Mucosa of rectum (tissue), 2 donors: ENCODE data around the gene ITSN1.

Experiments used
- H3K27ac ChIP-seq, 2 donors: one replicate each; pipeline ENCODE4 v1.7.0; 2013; ENCODE audit warnings: inconsistent platforms in 2 of 2, low read depth in 2 of 2, low read length in 2 of 2
- H3K27me3 ChIP-seq, 2 donors: one replicate each; pipeline ENCODE4 v1.7.0; 2013; ENCODE audit warnings: low read length in 2 of 2; ENCODE audit not compliant: control insufficient read depth in 2 of 2, insufficient read depth in 2 of 2
- H3K36me3 ChIP-seq, 2 donors: one replicate each; pipeline ENCODE4 v1.7.0; 2013; ENCODE audit warnings: low read length in 2 of 2; ENCODE audit not compliant: control insufficient read depth in 2 of 2, insufficient read depth in 2 of 2
- H3K4me1 ChIP-seq, 2 donors: one replicate each; pipeline ENCODE4 v1.7.0; 2013; ENCODE audit warnings: low read length in 2 of 2, mild to moderate bottlenecking in 1 of 2; ENCODE audit not compliant: control insufficient read depth in 2 of 2, insufficient read depth in 2 of 2
- H3K4me3 ChIP-seq, 2 donors: one replicate each; pipeline ENCODE4 v1.7.0; 2013; ENCODE audit warnings: low read length in 2 of 2
- H3K9ac ChIP-seq, 2 donors: one replicate each; pipeline ENCODE4 v1.7.0; 2013; ENCODE audit warnings: low read length in 2 of 2, low read depth in 1 of 2, mild to moderate bottlenecking in 1 of 2
- H3K9me3 ChIP-seq, 2 donors: one replicate each; pipeline ENCODE4 v1.7.0; 2013; ENCODE audit warnings: low read length in 2 of 2; ENCODE audit not compliant: control insufficient read depth in 2 of 2
- donor health status: healthy.
- donor health status: Normal muscosa, but diverticular disease.

Gene ITSN1

GRCh38 chr21:33640697-33641351 is 1.5 kb upstream of the ITSN1 start:
- Histone ChIP-seq H3K36me3 (peaks cover 0 to 2% of the 10 kb centered on the region in 2 donors), H3K9ac (peak overlapping the region; percentile 76 to 94), H3K9me3 (no peaks in the 10 kb centered on the region), H3K27ac (peak overlapping the region; percentile 96 to 97), H3K4me1 (peaks cover 13 to 16% of the 10 kb centered on the region in 2 donors), H3K4me3 (peak overlapping the region; percentile 99), H3K27me3 (no peaks in the 10 kb centered on the region)

GRCh38 chr21:33641352-33642026 is 812 bp upstream of the ITSN1 start, which contains the start of gene CRYZL1:
CRYZL1 (minus strand) TSS chr21:33641741; CDS start chr21:33631551, 10,190 bp downstream.
- H3K27me3 ChIP-seq: no peaks in the 10 kb centered on the region
- H3K9me3 ChIP-seq: no peaks in the 10 kb centered on the region
- peak within 1 kb of the TSS; percentile 76 to 94 for H3K9ac ChIP-seq
- H3K4me3 ChIP-seq: peak within 1 kb of the TSS; percentile 99
- H3K27ac ChIP-seq: peak within 1 kb of the TSS; percentile 96 to 97
- H3K4me1 ChIP-seq: peaks cover 13 to 16% of the 10 kb centered on the region in 2 donors
- peaks cover 0 to 2% of the 10 kb centered on the region in 2 donors for H3K36me3 ChIP-seq

- Histone ChIP-seq H3K4me3 (peak overlapping the region; percentile 99), H3K36me3 (peaks cover 0 to 2% of the 10 kb centered on the region in 2 donors), H3K27me3 (no peaks in the 10 kb centered on the region), H3K9ac (peak overlapping the region; percentile 68 to 83), H3K27ac (peak overlapping the region; percentile 94 to 97), H3K4me1 (peaks cover 13 to 16% of the 10 kb centered on the region in 2 donors), H3K9me3 (no peaks in the 10 kb centered on the region)
Observed at GRCh38 chr21:33642896-33643657, 776 bp downstream of the ITSN1 start.

- Histone ChIP-seq H3K36me3 (no peaks in the 10 kb centered on the region), H3K27ac (peak overlapping the region; percentile 94 to 97), H3K9me3 (no peaks in the 10 kb centered on the region), H3K27me3 (no peaks in the 10 kb centered on the region), H3K4me3 (peak overlapping the region; percentile 99), H3K4me1 (peaks cover 13 to 16% of the 10 kb centered on the region in 2 donors), H3K9ac (peak overlapping the region; percentile 68 to 83)
Observed at GRCh38 chr21:33643658-33644311, 1.5 kb downstream of the ITSN1 start.

GRCh38 chr21:33644383-33645074 is 2.2 kb downstream of the ITSN1 start:
- Histone ChIP-seq H3K27me3 (no peaks in the 10 kb centered on the region), H3K36me3 (no peaks in the 10 kb centered on the region), H3K4me3 (peak overlapping the region in 1 of 2 donors; percentile 99), H3K9me3 (no peaks in the 10 kb centered on the region), H3K4me1 (peaks cover 13 to 16% of the 10 kb centered on the region in 2 donors), H3K27ac (peak overlapping the region; percentile 94 to 97), H3K9ac (no peak overlapping the region)

- Histone ChIP-seq H3K27me3 (no peaks in the 10 kb centered on the region), H3K27ac (no peak overlapping the region), H3K36me3 (no peaks in the 10 kb centered on the region), H3K9ac (no peak overlapping the region), H3K4me1 (peaks cover 10 to 17% of the 10 kb centered on the region in 2 donors), H3K4me3 (no peak overlapping the region), H3K9me3 (no peaks in the 10 kb centered on the region)
Observed at GRCh38 chr21:33645730-33646129, 3.4 kb downstream of the ITSN1 start.

- Histone ChIP-seq H3K36me3 (no peaks in the 10 kb centered on the region), H3K9ac (no peak overlapping the region), H3K27me3 (no peaks in the 10 kb centered on the region), H3K27ac (no peak overlapping the region), H3K4me1 (peaks cover 10 to 17% of the 10 kb centered on the region in 2 donors), H3K9me3 (no peaks in the 10 kb centered on the region), H3K4me3 (no peak overlapping the region)
Observed at GRCh38 chr21:33647587-33647986, 5.3 kb downstream of the ITSN1 start.

- peaks cover 10 to 17% of the 10 kb centered on the region in 2 donors for H3K4me1 ChIP-seq
- no peaks in the 10 kb centered on the region for H3K27me3 ChIP-seq
- no peak overlapping the region for H3K27ac ChIP-seq
- no peaks in the 10 kb centered on the region for H3K9me3 ChIP-seq
- no peaks in the 10 kb centered on the region for H3K36me3 ChIP-seq
- H3K4me3 ChIP-seq: no peak overlapping the region
- H3K9ac ChIP-seq: no peak overlapping the region
Observed at GRCh38 chr21:33648555-33648954, 6.3 kb downstream of the ITSN1 start.

- peaks cover 2 to 7% of the 10 kb centered on the region in 2 donors for H3K4me1 ChIP-seq
- H3K36me3 ChIP-seq: no peaks in the 10 kb centered on the region
- no peak overlapping the region for H3K4me3 ChIP-seq
- no peaks in the 10 kb centered on the region for H3K27me3 ChIP-seq
- H3K9ac ChIP-seq: no peak overlapping the region
- no peaks in the 10 kb centered on the region for H3K9me3 ChIP-seq
- H3K27ac ChIP-seq: no peak overlapping the region
Observed at GRCh38 chr21:33650230-33650629, 7.9 kb downstream of the ITSN1 start.
